Measurements from ENCODE around the gene NEDD8.
A peak's percentile ranks its signal among the peaks of the same experiment; 100 is the strongest.
"Not testable (repeated sequence)": the region's sequence is repeated elsewhere in the genome, so short reads cannot be mapped to it uniquely, and the experiment has no call there.

The NEDD8 gene

DNA sequence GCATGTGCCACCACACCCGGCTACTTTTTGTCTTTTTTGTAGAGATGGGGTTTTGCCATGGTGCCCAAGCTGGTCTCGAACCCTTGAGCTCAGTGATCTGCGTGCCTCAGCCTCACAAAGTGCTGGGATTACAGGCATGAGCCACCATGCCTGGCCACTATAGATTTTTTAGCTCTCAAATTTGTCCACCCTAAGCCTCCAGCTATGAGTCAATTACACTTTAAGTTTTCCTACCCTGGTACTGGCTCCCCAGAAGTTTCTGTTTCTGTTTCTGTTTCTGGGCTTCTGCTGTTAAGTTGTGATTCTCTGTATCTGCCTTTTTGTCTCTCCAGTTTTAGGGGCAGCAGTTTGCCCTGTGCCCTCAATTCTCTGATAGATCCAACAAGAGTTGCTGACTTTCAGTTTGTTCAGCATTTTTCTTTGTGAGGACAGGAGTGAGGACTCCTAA, 14.6 kb upstream of the NEDD8 start:
- DNase-seq: peak; percentile 58

DNA sequence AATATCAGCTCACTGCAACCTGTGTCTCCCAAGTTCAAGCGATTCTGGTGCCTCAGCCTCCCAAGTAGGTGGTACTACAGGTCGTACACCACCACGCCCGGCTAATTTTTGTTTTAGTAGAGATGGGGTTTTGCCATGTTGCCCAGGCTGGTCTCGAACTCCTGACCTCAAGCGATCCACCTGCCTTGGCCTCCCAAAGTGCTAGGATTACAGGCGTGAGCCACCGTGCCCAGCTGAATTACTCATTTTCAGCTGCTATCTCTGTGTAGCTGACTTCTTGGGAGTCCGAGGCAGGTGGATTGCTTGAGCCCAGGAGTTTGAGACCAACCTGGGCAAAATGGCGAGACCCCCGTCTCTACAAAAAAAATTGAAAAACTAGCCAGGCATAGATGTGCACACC, 13.2 kb upstream of the NEDD8 start:
- not testable (repeated sequence) for DNase-seq

DNA sequence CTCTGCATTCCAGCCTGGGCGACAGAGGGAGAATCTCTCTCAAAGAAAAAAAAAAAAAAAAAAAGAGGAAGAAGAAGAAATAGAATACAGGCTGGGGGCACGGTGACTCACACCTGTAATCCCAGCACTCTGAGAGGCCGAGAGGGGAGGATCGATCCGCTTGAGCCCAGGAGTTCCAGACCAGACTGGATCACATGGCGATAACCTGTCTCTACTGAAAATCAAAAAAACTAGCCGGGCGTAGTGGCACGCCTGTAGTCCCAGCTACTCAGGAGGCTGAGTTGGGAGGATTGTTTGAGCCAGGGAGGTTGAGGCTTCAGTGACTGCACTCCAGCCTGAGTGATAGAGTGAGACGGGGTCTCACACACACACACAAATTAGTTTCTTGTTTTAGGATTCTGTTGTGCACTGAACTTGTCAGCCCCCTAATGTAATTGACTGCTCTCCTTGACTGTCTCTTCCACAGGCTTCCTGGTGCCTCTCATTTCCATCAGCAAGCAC, 11.2 kb upstream of the NEDD8 start:
- DNase-seq: peak; percentile 32

DNA sequence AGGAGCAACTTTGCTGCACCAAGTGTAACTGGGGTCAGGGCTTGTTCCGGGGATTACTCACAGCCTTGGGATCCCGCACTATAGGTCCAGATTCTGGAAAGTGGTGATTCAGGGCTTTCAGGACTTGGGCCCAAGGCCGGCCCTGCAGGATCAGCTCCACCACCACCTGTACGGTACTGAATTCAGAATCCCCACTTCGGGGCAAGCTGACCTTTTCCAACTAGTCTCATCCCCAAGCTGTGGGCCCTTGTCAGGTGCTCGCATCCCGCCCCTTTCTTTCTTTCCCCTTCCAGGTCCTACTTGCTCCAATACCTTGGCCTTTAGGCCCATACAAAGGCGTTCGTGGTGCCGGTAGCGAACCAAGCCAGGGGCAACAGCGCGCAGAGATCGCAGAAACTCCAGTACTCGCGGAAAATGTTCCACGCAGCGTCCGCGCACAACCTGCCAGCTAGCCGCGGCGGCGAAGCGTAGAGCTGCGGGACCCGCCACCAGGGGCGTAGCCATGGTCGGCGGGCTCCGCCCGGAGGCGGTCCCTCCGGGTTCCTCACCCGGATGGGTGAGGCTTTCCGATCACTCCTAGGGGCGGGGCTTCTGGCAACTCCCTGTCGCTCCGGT, 9.8 kb upstream of the NEDD8 start:
- peak; percentile 94 for DNase-seq

DNA sequence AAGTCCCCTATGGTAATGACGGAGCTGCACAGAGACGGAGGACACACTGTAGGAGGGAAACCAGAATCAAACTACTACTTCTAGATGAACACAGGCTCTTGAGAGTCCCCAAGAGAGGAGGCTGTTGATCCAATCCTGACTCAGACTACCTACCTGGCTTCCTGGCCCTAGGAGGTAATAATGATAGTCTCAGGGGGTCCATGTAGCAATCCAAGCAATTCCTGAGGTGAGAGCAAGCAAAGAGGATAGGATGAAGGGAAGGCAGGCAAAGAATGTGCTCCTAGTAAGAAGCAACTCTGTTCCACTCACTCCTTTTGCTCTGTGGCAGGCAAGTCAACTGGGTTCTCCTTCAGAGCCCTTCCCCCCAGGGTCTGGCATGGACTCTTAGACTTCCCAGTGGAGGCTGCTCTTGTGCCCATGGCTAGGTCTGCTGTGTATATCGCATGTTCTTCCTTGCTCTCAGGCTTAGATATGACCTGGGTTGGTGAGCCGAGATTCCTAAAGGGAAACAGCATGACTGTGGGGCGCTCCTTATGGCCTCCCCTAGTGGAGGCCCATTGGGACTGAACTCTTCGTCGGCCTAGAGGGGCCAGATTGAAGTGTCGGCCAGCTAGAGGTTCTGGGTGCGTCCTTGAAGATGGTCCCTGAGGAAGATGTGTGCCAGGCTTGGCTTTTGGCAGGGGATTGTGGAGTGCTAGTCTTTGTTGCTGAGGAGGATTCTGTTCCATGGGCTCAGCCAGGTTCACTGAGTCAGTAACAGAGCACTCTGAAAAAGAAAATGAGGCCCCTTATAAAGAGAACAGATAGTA, 8.1 kb upstream of the NEDD8 start:
- no peak for DNase-seq

DNA sequence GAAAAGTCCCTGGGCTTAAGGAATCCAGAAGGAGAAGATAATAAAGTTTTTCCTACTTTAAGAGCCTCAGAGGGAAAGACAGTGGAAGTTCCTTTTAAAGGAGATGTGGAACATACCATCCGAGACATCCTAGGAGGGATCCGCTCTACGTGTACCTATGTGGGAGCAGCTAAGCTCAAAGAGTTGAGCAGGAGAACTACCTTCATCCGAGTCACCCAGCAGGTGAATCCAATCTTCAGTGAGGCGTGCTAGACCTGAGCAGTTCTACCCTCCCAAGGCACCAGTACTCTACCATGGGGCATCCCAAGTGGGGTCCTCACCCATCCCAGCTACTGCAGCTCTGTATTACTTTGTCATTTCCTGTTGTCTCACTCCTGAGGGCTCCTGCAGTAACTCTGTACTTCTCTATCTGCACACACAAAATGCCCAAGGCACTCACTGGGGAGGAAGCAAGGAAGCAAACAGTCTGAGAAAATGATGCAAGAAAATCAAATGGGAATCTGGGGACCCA, 6.4 kb upstream of the NEDD8 start:
- no peak for DNase-seq

DNA sequence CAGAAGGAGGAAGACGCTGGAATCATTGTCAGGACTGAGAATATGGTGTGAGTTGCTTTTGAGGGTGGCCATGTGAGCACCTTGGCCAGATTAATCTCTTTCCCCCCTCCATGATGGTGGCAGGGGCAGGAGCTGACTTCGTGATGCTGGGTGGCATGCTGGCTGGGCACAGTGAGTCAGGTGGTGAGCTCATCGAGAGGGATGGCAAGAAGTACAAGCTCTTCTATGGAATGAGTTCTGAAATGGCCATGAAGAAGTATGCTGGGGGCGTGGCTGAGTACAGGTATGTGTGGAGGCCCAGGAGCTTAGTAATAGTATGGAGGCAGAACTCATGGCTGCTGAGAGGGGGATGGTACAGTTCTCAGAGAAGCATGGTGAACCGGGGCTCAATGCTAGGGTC, 6.0 kb upstream of the NEDD8 start:
- DNase-seq: no peak

DNA sequence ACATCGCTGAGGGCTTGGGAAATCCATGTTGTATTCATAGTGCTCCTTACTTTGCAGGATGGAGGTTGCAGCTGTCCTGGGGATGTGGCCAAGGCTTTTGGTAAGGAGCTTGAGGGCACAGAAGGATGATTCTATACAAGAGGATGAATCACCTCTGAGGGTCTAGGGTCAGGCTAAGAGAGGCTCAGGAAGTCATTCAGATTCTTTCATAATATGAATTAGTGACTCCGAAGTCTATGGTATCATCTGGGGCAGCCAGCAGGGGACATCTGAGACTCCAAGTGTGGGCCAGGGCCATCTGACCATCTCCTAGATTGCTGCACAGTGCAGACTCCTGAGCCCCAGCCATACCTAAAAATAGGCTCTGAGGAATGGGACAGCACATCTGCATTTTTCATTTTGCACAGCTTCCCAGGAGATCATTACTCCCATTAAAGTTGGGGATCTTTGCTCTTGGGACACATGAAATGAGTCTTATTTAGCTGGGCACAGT, 5.3 kb upstream of the NEDD8 start:
- no peak for DNase-seq

DNA sequence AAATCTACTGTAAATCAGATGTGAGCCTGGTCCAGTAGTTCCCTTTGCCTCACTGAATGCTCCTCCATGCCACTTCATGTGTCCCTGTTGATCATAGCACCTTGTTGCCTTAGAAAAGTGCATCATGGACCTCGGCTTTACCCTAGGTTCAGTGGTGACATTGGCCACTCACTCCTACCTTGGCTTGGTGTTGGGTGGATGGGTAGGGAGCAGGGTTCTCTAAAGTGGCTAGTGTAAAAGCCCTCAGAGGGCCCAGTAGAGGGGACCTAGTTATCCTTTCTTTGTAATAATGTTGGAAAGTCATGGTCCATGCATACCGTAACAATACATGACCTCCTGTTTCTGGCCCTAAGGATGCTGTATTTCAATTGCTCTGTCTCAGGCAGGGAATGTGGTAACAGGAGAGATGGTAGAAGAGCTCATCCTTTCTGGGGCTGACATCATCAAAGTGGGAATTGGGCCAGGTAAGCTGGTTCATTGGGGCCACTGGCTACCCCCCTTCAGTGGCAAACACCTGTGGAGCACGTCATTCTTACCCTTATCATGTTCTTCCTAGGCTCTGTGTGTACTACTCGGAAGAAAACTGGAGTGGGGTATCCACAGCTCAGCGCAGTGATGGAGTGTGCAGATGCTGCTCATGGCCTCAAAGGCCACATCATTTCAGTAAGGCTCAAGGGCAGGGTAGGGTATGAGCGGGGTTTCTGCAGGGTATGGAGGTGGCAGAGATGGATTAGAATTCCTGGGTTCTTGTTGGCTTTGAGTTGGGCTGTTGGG, 4.7 kb upstream of the NEDD8 start:
- no peak for DNase-seq

DNA sequence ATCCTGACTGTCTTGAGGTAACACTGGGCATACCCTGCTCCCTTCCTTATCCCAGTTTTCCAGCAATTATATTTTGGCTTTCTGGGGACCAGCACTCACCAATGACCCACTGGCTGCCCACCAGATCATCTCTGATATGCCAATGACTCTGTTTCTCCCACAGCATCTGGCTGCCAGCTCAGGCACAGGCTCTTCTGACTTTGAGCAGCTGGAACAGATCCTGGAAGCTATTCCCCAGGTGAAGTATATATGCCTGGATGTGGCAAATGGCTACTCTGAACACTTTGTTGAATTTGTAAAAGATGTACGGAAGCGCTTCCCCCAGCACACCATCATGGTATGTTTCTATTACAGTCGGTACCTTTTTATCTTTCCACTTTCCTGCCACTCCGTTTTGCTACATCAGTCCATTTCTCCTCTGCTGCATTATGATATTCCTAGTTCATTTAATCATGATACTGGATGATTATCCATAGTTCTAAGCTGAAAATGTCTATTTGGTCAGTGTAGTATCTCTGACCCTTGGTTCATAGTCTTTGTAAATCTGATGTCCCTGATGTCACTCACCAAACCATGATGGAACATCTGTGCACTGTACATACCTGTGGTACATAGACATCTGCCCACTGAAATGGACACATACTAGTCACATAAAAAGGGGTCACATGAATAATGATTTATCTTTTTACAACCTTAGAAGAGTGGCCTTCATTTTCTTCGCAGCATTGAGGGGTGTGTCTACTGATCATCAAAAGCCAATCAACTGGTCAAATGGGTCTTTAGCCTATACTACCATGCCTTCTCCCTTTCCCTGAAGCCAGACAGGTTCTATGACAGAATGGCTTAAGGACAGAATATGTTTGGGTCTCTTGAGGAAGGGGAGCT, 3.9 kb upstream of the NEDD8 start:
- no peak for DNase-seq

DNA sequence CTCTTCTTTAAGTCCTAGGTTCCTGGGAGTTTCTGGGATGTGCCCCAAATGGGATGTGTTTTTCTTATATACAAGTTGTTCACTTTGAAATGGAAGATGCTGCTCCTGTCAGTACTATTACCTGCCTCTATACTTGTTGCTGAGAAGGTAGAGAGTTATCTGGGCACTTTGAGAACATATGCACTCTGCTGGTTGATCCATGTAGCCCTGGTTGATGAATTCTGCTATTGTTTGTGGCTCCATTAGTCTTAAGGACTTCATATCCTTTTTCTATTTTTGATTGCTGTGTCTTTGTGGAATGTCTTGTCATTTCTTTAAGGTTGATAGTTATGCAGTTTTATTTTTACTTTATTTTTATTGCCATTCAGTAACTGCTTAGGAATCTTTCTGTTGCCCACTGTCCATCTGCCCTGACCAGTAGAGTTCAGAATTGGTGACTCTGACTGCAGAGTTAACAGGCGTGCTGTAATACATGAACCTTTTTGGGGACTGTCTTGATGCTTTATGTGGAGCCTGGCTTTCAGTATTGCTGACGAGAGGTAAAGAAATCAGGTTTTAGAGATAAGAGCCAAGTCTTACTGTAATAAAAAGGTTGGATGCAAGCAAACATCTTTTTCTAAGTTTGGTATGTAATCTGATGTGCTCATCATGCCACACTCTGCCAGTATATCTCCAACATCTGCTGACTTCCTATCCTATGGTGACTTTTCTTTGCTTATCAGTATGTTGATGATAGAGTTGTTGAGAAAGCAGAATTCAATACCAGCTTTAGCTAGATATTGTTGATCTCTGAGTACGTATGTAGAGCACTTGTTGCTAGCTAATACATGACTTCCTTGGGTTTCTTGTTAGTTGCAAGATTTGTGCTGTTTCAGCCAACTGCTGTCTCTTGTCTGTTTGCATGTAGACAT, 2.2 kb upstream of the NEDD8 start:
- DNase-seq: no peak

DNA sequence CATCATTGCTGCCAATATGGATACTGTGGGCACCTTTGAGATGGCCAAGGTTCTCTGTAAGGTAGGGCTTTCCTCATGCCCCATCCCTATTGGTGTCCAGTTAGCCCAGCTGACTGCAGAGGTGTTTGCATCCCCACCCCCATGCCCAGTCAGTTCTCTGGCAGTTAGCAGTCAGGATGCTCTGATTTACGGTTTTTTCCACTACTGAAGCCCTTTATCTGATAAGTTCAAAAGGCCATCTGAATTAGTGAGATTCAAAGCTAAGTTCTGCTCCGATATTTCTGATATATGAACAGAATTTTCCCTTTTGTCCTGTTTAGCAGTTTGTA, 1.3 kb upstream of the NEDD8 start:
- DNase-seq: no peak

DNA sequence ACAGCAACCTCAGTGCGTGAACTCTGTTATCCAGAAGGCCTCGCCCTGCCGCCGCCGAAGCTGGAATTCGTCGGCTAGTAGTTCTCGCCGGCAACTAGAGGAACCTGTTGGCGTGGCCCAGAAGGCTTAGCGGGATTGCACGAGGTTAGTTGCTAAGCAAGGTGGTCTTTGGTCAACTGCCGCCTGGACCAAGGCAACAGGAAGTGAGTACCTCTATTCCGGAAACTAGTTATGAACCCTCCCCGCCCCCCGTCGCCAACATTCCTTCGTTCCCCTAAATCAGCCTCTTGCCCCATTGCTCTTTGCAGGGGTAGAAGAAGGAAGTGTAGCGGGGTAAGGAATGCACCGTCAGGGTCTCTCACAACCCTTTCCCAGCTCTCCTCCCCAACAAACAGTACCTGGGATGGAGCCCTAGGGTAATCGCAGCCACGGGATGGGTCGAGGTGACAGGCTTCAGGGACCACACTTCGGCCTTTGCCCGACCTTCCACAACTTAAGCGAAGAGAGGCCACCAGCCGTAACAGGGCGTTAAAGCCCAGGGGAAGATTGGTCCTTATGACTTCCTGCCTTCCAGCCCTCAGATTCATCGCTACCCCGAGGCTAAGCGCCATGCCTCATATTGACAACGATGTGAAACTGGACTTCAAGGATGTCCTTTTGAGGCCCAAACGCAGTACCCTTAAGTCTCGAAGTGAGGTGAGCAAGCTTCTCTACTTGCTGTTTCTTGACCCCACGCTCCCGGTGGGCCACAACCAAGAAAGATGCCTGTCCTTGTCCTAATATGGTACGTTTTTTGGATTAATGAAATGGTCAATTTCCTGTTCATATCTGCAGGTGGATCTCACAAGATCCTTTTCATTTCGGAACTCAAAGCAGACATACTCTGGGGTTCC, 724 bp upstream of the NEDD8 start, which contains the start of gene GMPR2:
Gene GMPR2 (plus strand): TSS at position 285 of the 893 bp plus-strand sequence. CDS start 325 bp downstream, at position 610.
- DNase-seq: no peak

DNA sequence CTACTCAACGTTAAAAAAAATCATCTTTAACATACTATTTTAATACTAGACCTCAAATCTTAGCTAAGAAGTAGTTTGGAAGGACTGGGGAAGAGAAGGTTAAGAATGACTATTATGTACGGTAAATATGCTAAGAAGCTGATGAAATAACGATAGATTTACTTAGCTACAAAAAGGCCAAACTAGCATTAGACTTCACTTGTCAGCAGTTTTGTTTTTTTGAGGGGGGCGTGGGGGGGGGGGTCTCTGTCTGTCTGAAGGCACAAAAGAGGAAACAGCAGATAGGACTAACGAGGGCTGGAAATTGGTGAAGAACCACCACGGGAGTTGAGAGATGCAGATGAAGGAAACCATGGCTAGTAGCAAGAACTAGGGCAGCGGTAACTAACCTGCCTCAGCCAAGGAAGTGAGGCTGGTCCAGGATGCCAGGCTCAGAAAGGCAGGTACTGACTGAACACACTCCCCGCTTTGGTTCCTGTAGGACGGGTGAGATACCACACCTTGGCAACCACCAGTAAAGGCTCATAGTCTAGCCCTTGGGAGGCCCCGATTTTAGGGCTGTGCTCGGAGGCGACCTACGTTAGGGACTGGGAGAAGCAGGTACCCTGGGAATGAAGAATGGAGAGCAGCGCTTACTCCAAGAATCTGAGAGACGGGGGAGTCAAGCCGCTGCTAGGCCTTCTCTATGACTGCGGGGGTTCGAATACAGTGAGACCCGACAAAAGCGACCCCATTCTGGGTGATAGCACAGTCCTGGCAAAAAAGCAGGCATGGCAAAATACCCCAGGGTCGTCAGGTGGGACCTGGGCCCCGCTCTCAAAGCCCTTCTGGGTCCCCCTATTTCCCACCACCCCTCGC, 675 bp downstream of the NEDD8 start:
- DNase-seq: no peak

DNA sequence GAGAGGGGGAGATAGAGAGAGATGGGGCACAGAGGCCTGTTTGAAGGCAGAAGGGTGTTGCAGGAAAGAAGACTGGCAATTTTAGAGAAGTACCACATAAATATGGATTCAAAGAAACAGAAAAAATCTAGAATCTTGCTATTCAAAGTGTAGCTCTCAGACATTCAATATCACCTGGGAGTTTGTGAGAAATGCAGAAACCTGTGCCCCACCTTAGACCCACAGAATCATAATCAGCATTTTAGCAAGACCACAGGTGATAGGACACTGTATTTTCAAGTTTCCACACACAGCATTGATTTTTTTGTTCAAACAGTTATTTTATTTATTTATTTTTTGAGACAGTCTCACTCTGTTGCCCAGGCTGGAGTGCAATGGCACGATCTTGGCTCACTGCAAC, 3.3 kb downstream of the NEDD8 start:
- no peak for DNase-seq

DNA sequence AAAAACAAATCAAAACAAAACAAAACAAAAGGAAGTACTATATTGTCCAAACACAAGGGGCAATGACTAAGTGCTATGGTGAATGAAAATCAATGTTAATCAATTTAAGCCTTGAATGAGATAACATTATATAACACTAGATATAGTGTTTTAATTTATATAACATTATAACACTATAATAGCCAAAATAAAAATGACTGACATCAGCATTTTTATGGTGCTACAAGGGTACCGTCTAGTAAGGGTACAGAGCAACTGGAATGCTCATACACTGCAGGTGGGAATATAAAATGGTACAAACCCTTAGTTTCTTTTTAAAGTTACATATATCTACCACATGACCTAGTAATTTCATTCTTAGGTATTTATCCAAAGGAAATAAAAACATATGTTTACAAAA, 5.7 kb downstream of the NEDD8 start:
- no peak for DNase-seq

DNA sequence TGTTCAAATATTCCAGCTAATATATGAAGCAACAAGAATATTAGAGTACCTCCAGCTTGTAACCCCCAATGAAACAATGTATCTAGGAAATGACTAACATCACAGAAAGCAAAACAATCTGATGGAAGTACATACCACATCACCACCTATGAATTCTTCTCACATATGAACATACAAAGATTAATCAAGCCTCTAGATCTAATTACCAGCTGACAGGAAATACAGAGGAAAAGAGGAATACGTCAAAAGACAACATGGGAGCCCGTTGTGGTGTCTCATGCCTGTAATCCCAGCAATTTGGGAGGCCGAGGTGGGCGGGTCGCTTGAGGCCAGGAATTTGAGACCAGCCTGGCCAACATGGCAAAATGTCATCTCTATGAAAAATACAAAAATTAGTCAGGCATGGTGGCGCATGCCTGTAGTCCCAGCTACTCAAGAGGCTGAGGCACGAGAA, 7.5 kb downstream of the NEDD8 start:
- DNase-seq: no peak

DNA sequence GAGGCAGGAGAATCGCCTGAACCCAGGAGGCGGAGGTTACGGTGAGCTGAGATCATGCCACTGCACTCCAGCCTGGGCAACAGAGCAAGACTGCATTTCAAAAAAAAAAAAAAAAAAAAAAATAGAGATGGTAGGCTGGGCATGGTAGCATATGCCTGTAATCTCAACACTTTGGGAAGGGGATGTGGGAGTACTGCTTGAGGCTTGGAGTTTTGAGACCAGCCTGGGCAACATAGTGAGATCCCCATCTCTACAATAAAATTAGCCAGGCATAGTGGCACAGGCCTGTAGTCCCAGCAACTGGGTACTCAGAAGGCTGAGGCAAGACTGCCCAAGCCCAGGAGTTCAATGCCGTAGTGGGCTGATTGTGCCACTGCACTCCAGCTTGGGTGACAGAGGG, 9.2 kb downstream of the NEDD8 start:
- DNase-seq: not testable (repeated sequence)

DNA sequence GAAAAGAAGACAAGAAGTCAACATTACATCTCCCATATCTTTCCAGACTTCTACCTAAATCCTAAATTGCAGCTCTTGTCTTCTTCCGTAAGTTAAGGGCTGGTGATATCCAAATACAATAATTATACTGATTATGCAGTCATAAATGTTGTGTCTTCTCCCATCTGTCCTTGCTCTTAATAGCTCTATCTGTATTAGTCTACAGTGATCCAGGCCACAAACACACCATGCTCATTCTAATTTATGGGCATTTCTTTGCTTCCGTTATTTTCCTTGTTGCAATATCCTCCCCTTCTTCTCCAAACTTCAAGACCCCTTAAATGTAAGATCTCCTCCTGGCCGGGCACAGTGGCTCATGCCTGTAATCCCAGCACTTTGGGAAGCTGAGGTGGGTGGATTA, 12.6 kb downstream of the NEDD8 start:
- no peak for DNase-seq

Data from RPMI8226 (cell line).